DMS153 treated with DMSO at 0.1 percent for 48 hours (cell line): Measurements from ENCODE around the gene PARD3.
"Not testable (repeated sequence)": the region's sequence is repeated elsewhere in the genome, so short reads cannot be mapped to it uniquely, and the experiment has no call there.

ENCODE experiments used
- DNase-seq: peaks from one replicate; lab custom pipeline; 2025; ENCODE audit not compliant: unreplicated experiment; lab: John Stamatoyannopoulos, UW

Gene PARD3

DNA sequence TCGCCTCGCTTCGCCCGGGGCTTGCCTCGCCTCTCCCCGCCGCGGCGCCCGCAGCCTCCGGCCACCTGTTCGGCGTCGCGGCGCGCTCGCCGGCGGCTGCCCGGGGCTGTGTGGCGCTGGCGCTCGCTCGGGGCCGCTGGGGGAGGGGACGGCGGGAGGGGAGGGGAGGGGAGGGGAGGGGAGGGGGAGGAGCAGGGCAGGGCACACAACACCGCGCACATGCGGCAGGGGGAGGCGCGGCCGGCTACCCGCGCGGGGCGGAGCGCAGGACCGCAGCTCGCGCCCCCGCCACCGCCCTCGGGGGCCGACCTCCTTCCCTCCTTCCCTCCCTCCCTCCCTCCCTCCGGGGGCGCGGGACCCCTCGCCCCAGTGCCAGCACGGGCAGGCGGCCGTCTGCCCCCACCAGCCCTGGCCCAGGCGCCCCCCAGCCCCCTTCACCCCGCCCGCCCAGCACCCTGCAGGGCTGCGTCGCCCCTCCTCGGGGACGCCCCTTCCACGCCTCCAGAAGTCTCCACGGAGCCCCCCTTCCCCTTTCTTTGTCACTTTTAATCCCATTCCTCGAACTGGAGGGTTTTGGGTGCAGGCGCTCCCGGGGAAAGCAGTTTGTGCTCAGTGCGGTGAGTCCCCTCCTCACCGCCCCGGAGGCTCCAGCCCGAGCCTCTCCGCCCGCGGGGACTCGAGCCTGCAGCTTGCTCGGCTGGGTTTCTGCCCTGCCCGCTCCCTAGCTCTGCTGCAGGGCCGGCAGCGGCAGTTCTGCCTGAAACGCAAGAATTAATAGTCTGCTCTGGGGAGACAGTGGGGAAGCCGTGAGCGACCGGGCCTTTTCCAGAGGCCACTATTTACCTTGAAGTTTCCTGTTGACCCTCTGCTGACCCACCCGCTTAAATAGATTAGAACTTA lies at the start of gene PARD3:
Gene PARD3, minus strand, starts transcription at position 112 of the 900 bp plus-strand sequence. CDS start 301 bp downstream, outside the sequence.
- no peak for DNase-seq

GRCh38 chr10:34864149-34865067 lies 49.3 kb upstream of the PARD3 start:
- no peak for DNase-seq

DNA sequence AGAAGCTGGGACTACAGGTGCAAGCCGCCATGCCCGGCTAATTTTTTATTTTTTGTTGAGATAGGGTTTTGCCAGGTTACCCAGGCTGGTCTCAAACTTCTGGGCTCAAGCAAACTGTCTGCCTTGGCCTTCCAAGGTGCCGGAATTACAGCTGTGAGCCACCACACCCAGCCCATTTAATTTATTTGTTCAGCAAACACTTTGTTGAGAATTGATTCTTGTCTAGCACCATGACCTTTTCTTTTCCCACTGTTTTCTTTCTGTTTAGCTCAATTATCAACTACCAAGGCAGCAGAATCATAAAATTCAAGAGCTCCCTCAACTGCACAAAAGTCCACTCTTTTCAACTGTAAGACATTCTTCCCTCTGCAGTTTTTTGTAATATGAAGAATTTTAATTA lies 47.8 kb upstream of the PARD3 start:
- DNase-seq = no peak

- DNase-seq = peak; percentile 37
These were observed 46.4 kb upstream of the PARD3 start for GRCh38 chr10:34861293-34862021.

DNA sequence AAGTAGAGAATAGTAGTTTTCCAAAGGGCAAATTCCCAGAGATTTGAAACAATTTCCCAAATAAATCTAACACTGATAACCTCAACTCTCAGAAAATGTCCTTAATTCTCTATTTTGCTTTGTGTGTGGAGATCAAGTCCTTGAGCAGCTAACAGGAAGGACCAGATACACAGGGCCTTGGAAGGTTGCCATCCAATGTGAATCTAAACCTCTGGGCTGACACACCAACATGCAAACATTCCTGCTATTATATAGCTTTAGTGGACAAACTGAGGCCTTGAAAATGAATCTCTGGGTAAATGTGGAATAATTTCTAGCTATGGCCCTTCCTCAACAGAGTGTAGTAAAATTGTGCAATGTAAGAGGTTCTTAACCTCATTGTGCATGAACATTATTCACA lies 44.1 kb upstream of the PARD3 start:
- no peak for DNase-seq

GRCh38 chr10:34858003-34858402 lies 42.9 kb upstream of the PARD3 start:
- no peak for DNase-seq

DNA sequence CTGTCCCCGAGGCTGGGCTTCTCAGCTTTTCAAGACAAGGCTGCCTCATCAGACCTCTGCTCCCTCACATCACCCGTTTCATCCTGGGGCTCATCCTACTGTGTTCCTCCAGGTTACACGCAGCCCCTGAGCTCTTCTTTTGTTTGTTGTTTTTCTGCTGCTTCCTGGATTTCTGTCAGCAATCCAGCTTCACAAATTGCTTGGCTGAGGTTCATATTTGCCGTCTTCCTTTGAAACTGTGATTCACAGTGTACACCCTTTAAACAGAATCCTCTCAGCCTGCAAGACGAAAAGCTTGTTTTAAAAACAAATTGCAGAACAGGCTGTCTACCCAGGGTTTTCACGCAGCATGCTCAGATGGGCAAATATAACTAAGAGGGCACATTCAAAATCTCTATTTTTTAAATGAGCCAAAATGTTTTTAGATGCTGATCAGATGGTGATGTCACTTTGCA lies 39.1 kb upstream of the PARD3 start:
- no peak for DNase-seq

- DNase-seq = no peak
These were observed 38.3 kb upstream of the PARD3 start for GRCh38 chr10:34853357-34853756.

GRCh38 chr10:34850558-34850957 lies 35.5 kb upstream of the PARD3 start:
- no peak for DNase-seq

- no peak for DNase-seq
These were observed 34.9 kb upstream of the PARD3 start for GRCh38 chr10:34850036-34850435.

DNA sequence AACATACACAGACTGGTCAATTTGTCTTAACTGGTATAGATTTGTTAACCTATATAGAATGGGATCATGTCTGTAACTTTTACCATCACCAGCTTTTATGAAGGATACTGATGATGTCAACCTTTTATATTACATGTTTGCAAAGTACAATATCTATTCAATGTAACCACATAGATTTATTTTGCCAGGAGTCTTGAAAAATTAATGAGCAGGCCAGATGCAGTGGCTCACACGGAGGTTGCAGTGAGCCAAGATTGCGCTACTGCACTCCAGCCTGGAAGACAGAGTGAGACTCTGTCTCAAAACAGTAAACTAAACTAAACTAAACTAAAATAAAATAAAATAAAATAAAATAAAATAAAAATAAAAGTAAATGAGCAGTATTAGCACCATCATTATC lies 30.0 kb upstream of the PARD3 start:
- no peak for DNase-seq

GRCh38 chr10:34844448-34844847 lies 29.4 kb upstream of the PARD3 start:
- DNase-seq = no peak

- DNase-seq = not testable (repeated sequence)
These were observed 28.4 kb upstream of the PARD3 start for GRCh38 chr10:34843470-34843869.

DNA sequence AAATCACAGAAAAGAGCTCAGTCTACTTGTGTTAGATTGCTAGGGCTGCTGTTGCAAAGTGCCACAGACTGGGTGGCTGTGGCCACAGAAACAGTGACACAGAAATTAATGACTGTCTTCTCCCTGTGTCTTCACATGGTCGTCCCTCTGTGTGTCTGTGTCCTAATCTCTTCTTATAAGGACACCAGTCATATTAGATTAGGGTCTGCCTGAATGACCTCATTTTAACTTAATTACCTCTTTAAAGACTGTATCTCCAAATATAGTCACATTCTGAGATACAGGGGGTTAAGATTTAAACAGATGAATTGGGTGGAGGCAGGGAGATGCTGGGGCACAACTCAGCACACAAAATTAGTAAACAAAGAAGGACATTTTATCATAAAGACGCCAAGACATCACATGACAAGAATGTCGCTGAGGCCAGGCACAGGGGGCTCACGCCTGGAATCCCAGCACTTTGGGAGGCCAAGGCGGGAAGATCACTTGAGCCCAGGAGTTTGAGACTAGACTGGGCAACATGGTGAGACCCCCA lies 23.3 kb upstream of the PARD3 start:
- DNase-seq = no peak

DNA sequence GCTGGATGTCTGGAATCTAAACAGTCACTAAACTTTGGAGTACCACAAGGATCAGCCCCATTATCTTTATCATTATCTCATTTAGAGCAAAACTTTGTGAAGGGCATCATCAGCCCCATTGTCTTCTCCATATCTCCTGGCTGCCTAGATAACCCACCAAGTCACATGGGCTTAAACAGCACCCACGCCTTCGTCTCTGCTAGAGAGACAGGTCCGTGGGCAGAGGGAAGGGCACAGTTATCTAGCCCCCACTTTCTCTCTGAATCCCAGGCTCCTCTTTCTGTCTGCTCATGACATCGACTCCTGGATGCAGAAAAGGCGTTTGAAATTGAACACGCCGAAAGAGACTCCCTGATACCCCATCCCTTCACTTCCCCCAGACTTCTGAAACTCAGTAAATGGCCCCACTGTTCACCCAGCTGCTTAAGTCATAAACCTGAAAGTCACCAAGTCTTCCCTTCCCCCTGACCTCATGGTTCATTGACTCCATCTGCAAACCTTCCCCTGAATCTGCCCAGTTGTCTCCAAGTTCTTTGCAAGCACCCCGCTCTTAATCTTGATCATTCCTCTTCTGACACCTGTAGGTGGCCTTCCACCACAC lies 20.9 kb upstream of the PARD3 start:
- no peak for DNase-seq

- DNase-seq = no peak
These were observed 19.2 kb upstream of the PARD3 start for GRCh38 chr10:34834274-34834673.

DNA sequence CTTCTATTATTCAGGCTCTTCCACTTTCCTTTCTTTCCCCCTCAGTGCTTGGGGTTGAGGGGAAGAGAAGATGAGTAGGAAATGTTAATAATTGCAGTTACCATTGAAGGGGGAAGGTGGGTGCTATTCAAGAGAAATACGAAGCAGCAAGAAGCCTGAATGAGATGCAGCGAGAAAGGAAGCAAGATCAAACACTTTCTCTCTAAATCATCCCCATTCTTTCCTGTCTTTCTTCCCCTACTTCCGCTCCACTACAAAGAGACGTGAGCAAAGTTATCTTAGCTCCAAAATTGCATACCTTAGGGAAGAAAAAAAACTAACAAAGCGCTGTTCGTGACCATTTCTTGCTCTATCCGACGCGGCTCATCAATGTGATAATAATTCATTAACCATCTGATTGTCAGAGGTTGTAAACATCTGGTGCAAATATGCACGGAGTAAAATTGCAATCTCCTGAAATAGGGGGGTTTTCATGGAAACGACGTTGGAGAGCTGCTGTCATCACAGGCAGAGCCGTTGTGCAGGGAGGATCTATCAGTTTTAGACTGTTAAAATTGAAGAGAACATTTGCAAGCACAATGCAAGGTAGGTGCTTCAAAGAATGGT lies 15.2 kb upstream of the PARD3 start:
- DNase-seq = no peak

- DNase-seq = no peak
These were observed 12.0 kb upstream of the PARD3 start for GRCh38 chr10:34826857-34827766.

- no peak for DNase-seq
These were observed 11.1 kb upstream of the PARD3 start for GRCh38 chr10:34826221-34826620.
